HG03575 (cell line): ENCODE measurements around the gene OPA3.
"Not testable (repeated sequence)": the region's sequence is repeated elsewhere in the genome, so short reads cannot be mapped to it uniquely, and the experiment has no call there.

Experiments
- ATAC-seq: cut with Tn5 transposase; IDR thresholded peaks from one replicate; pipeline ENCODE4 v1.9.1; 2021; ENCODE audit not compliant: unreplicated experiment, insufficient number of reproducible peaks, low FRiP score; ENCODE audit errors: extremely low read depth

Gene OPA3

GRCh38 chr19:45584332-45585157, at the start of gene OPA3:
Gene OPA3, minus strand, starts transcription at chr19:45584802. Its CDS starts 38 bp downstream, at chr19:45584764.
- ATAC-seq: peak; percentile 39

GRCh38 chr19:45632468-45633196, 48.0 kb upstream of the OPA3 start:
- ATAC-seq: no peak

- no peak for ATAC-seq
These were observed 45.9 kb upstream of the OPA3 start for GRCh38 chr19:45630463-45630862.

GRCh38 chr19:45629704-45630103, 45.1 kb upstream of the OPA3 start:
- ATAC-seq: no peak

- ATAC-seq: not testable (repeated sequence)
These were observed 43.6 kb upstream of the OPA3 start for GRCh38 chr19:45628219-45628618.

- no peak for ATAC-seq
These were observed 39.4 kb upstream of the OPA3 start for GRCh38 chr19:45623984-45624383.

GRCh38 chr19:45621976-45622503, 37.4 kb upstream of the OPA3 start:
- no peak for ATAC-seq

- no peak for ATAC-seq
These were observed 36.8 kb upstream of the OPA3 start for GRCh38 chr19:45621389-45621788.

- ATAC-seq: no peak
These were observed 32.1 kb upstream of the OPA3 start for GRCh38 chr19:45616704-45617017.

- no peak for ATAC-seq
These were observed 31.4 kb upstream of the OPA3 start for GRCh38 chr19:45615795-45616703.

GRCh38 chr19:45615056-45615455, 30.5 kb upstream of the OPA3 start:
- ATAC-seq: not testable (repeated sequence)

- no peak for ATAC-seq
These were observed 29.5 kb upstream of the OPA3 start for GRCh38 chr19:45613926-45614725.

- ATAC-seq: no peak
These were observed 24.3 kb upstream of the OPA3 start for GRCh38 chr19:45608948-45609347.

GRCh38 chr19:45607071-45608029, 22.7 kb upstream of the OPA3 start:
- ATAC-seq: no peak

GRCh38 chr19:45601524-45602374, 17.1 kb upstream of the OPA3 start, which contains the start of gene GPR4:
Gene GPR4, minus strand, starts transcription at chr19:45602212. Its CDS starts 10,346 bp downstream, at chr19:45591866.
- ATAC-seq: no peak

- ATAC-seq: no peak
These were observed 16.5 kb upstream of the OPA3 start for GRCh38 chr19:45601115-45601514.
